GM19372 (cell line): ENCODE data around the gene GFRA1.
"Not testable (repeated sequence)": the region's sequence is repeated elsewhere in the genome, so short reads cannot be mapped to it uniquely, and the experiment has no call there.

Experiments used
- ATAC-seq: cut with Tn5 transposase; IDR thresholded peaks from one replicate; pipeline ENCODE4 v1.9.1; 2021; ENCODE audit warnings: mild to moderate bottlenecking, low read depth, moderate library complexity; ENCODE audit not compliant: unreplicated experiment

The GFRA1 gene

GRCh38 chr10:116080553-116080952 is 192.5 kb downstream of the GFRA1 start:
- ATAC-seq = no peak

GRCh38 chr10:116079355-116079754 is 193.7 kb downstream of the GFRA1 start:
- ATAC-seq = no peak

- ATAC-seq = no peak
These were observed 196.4 kb downstream of the GFRA1 start for GRCh38 chr10:116076621-116077020.

GRCh38 chr10:116073510-116073909 is 199.5 kb downstream of the GFRA1 start:
- no peak for ATAC-seq

GRCh38 chr10:116073001-116073400 is 200.0 kb downstream of the GFRA1 start:
- ATAC-seq = no peak

GRCh38 chr10:116071453-116072148 is 201.4 kb downstream of the GFRA1 start:
- ATAC-seq = no peak

GRCh38 chr10:116070743-116071320 is 202.2 kb downstream of the GFRA1 start:
- ATAC-seq = no peak

GRCh38 chr10:116069856-116070255 is 203.2 kb downstream of the GFRA1 start:
- no peak for ATAC-seq

- ATAC-seq = no peak
These were observed 205.2 kb downstream of the GFRA1 start for GRCh38 chr10:116067825-116068224.

- ATAC-seq = no peak
These were observed 209.9 kb downstream of the GFRA1 start for GRCh38 chr10:116063107-116063506.

GRCh38 chr10:116060864-116061263 is 212.1 kb downstream of the GFRA1 start:
- ATAC-seq = no peak

GRCh38 chr10:116059320-116059719 is 213.7 kb downstream of the GFRA1 start:
- no peak for ATAC-seq

- ATAC-seq = no peak
These were observed 216.3 kb downstream of the GFRA1 start for GRCh38 chr10:116056445-116057293.

GRCh38 chr10:116055917-116056252 is 217.1 kb downstream of the GFRA1 start:
- no peak for ATAC-seq

GRCh38 chr10:116055252-116055916 is 217.6 kb downstream of the GFRA1 start:
- no peak for ATAC-seq

- no peak for ATAC-seq
These were observed 219.1 kb downstream of the GFRA1 start for GRCh38 chr10:116053910-116054309.

- ATAC-seq = not testable (repeated sequence)
These were observed 219.8 kb downstream of the GFRA1 start for GRCh38 chr10:116053009-116053730.

- not testable (repeated sequence) for ATAC-seq
These were observed 220.5 kb downstream of the GFRA1 start for GRCh38 chr10:116052522-116052921.

GRCh38 chr10:116049974-116050304 is 223.1 kb downstream of the GFRA1 start:
- no peak for ATAC-seq

GRCh38 chr10:116049158-116049973 is 223.6 kb downstream of the GFRA1 start:
- ATAC-seq = no peak
